Stomach (tissue), 4 donors: ENCODE results near the gene AJAP1.

ENCODE experiments used
- POLR2AphosphoS5 ChIP-seq, 3 donors: sonication (generic); formaldehyde crosslinking; IDR thresholded peaks; one replicate each; pipeline ENCODE4 v1.6.1; 2016; ENCODE audit warnings: antibody characterized with exemption in 3 of 3
- TF ChIP-seq, protein P1 (sequence below), 7 experiments: fragments of 450-650 bp in 4 of 7; fragments of 200-600 bp in 3 of 7; sonication (generic) in 3 of 7; IDR thresholded peaks; one replicate each; pipeline ENCODE4 v1.5.1; 2016 to 2019; ENCODE audit warnings: antibody characterized with exemption in 7 of 7, control low read depth in 2 of 7, mild to moderate bottlenecking in 1 of 7

DNA sequence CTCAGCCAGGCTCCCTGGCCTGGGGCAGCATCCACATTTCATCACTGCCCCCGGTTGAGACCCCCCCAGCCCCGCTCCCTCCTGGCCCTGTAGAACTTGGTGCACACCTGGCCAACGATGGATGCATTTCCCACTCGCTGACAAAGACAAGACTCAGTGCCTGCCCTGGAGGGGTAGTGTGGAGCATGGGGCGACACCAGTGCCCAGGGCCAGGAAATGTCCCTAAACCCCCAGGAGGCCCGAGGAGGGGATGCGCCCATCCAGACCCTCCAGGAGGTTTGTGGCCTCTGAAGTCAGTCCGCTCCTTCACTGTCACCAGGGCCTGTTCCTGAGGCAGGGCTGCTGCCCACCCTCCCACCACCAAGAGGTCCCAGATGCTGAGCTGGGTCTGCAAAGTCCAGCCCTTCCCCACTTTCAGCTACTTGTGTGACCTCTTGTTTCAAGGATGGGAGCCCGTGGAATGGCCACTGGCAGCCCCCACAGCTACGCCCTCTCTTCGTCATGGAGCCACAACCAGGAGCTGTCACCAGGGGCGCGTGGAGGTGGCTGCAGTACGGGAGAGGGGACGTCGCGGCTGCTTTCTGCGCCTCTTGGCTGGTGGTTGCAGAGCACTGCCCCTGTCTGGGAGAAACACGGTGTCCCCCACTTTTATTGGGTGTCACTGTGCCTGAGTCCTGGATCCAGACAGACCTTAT is 35.7 kb downstream of the AJAP1 start:
- TF ChIP-seq POLR2AphosphoS5 (IDR thresholded peaks at IDR 0.05), result no peak
- TF ChIP-seq, protein P1, sequence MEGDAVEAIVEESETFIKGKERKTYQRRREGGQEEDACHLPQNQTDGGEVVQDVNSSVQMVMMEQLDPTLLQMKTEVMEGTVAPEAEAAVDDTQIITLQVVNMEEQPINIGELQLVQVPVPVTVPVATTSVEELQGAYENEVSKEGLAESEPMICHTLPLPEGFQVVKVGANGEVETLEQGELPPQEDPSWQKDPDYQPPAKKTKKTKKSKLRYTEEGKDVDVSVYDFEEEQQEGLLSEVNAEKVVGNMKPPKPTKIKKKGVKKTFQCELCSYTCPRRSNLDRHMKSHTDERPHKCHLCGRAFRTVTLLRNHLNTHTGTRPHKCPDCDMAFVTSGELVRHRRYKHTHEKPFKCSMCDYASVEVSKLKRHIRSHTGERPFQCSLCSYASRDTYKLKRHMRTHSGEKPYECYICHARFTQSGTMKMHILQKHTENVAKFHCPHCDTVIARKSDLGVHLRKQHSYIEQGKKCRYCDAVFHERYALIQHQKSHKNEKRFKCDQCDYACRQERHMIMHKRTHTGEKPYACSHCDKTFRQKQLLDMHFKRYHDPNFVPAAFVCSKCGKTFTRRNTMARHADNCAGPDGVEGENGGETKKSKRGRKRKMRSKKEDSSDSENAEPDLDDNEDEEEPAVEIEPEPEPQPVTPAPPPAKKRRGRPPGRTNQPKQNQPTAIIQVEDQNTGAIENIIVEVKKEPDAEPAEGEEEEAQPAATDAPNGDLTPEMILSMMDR (IDR thresholded peaks at IDR 0.05), result no peak
